ENCODE data around the gene OGFOD1. TPM values are rescaled to one million over a fixed set of nuclear protein-coding genes. Genes with fewer than 3 reads are reported as not detected.
A peak's percentile ranks its signal among the peaks of the same experiment; 100 is the strongest.
"Not testable (repeated sequence)": the region's sequence is repeated elsewhere in the genome, so short reads cannot be mapped to it uniquely, and the experiment has no call there.

The OGFOD1 gene
- total RNA-seq, 1 donor from 2014 or later = 50.6 TPM

DNA sequence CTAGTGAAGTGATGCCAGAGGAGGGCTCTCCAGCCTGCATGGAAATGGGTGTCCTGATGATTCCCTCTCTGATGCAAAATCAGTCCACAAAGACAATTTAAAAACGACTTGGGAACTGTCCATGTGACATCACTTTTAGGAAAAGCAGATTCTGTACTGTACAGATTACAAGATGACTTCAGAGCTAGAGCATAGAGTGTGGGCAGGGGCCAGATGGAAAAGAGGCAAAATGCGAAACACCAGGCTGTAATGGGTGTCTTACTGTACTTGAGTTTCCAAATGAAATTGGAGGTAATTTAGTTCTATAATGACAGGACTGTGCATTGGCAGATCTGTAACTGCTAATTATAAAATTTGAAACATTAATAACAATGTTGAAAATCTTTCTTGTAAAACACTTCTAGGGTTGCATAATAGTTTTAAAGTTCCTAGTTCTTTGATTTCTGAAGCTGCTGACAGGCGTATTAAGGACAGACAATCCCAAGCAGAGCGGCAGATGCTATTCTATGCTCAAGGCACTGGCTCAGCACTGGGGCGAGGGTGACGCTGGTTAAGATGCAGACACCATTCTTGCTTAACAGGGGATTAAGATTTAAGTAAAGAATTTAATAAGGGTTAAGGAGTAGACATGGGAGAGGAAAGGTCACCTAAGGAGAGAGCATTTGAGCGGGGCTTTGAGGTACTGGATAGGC is 29.6 kb downstream of the OGFOD1 start:
- H3K9me3 Mint-ChIP-seq (ENCODE audit: unreplicated experiment) = no peaks in the 10 kb centered on the region
- H3K27ac Mint-ChIP-seq (ENCODE audit: unreplicated experiment) = no peak overlapping the region
- peaks cover 55% of the 10 kb centered on the region for H3K36me3 Mint-ChIP-seq (ENCODE audit: unreplicated experiment)
- no peak for DNase-seq (ENCODE audit: extremely low spot score, unreplicated experiment)
- no peak overlapping the region for H3K4me3 Mint-ChIP-seq (ENCODE audit: unreplicated experiment)
- peaks cover 25% of the 10 kb centered on the region for H3K4me1 Mint-ChIP-seq (ENCODE audit: unreplicated experiment)
- TF ChIP-seq, protein P1, sequence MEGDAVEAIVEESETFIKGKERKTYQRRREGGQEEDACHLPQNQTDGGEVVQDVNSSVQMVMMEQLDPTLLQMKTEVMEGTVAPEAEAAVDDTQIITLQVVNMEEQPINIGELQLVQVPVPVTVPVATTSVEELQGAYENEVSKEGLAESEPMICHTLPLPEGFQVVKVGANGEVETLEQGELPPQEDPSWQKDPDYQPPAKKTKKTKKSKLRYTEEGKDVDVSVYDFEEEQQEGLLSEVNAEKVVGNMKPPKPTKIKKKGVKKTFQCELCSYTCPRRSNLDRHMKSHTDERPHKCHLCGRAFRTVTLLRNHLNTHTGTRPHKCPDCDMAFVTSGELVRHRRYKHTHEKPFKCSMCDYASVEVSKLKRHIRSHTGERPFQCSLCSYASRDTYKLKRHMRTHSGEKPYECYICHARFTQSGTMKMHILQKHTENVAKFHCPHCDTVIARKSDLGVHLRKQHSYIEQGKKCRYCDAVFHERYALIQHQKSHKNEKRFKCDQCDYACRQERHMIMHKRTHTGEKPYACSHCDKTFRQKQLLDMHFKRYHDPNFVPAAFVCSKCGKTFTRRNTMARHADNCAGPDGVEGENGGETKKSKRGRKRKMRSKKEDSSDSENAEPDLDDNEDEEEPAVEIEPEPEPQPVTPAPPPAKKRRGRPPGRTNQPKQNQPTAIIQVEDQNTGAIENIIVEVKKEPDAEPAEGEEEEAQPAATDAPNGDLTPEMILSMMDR (IDR thresholded peaks at IDR 0.05) = no peak
- H3K27me3 Mint-ChIP-seq (ENCODE audit: unreplicated experiment) = no peaks in the 10 kb centered on the region

DNA sequence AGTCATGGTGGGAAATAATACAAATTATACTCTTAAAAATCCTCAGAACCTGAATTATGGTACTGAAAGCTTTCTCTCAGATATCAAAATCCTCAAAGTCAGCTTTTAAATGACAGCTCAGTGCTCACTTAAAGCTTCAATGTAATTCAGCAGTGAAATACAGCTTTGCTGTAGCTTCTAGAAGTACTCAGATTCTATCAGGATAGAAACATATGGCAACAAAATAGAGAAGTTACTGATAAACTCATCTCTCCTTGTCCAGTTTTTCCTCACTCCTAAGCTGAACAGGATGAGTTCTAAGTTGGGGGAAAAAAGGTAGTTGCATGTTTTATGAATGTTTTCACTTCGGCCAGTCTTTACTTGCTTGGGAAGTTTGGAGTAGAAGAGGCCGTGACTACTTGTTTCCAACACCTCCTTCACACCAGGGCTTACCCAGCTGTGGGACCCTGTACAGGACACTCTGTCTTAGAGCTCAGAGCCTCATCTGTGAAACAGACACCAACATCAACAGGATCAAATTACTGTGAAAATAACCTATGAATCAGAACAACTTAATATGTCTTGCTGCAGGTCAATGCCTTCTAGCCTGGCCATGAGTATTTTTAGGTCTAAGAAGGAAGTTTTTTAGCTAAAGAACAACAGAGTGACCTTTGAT is 30.2 kb downstream of the OGFOD1 start:
- DNase-seq (ENCODE audit: extremely low spot score, unreplicated experiment) = no peak
- Mint-ChIP-seq H3K4me3 (ENCODE audit: unreplicated experiment) (no peak overlapping the region), H3K27ac (ENCODE audit: unreplicated experiment) (peak overlapping the region; percentile 39)

DNA sequence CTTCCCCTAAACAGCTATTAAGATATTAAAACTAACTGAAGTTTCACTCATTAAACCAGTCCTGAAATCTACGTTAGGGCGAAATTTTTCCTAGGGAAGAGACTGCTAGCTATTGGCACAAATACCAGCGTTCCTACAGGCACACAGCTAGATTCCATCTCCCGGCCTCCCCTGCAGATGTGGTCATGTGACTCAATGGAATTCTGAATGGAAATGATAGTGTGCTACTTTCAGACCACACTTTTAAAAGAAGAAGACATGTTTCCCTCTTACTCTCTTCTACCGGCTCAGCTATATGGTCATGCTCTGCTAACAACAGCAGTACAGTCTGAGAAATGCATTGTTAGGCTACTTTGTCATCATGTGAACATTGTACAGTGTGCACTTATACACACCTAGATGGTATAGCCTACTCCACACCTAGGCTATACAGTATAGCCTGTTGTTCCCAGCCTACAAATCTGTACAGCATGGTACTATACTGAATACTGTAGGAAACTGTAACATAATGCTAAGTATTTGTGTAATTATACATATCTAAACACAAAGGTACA is 31.4 kb downstream of the OGFOD1 start:
- H3K4me3 Mint-ChIP-seq (ENCODE audit: unreplicated experiment) = no peak overlapping the region
- no peaks in the 10 kb centered on the region for H3K27me3 Mint-ChIP-seq (ENCODE audit: unreplicated experiment)
- TF ChIP-seq, protein P1 (IDR thresholded peaks at IDR 0.05) = no peak
- H3K27ac Mint-ChIP-seq (ENCODE audit: unreplicated experiment) = no peak overlapping the region
- no peaks in the 10 kb centered on the region for H3K9me3 Mint-ChIP-seq (ENCODE audit: unreplicated experiment)
- H3K4me1 Mint-ChIP-seq (ENCODE audit: unreplicated experiment) = peaks cover 9% of the 10 kb centered on the region
- H3K36me3 Mint-ChIP-seq (ENCODE audit: unreplicated experiment) = peaks cover 48% of the 10 kb centered on the region
- no peak for DNase-seq (ENCODE audit: extremely low spot score, unreplicated experiment)

More for the DNA sequence above, 30.2 kb downstream of the OGFOD1 start:
- Mint-ChIP-seq H3K27me3 (ENCODE audit: unreplicated experiment) (no peaks in the 10 kb centered on the region), H3K4me1 (ENCODE audit: unreplicated experiment) (peaks cover 21% of the 10 kb centered on the region), H3K9me3 (ENCODE audit: unreplicated experiment) (no peaks in the 10 kb centered on the region), H3K36me3 (ENCODE audit: unreplicated experiment) (peaks cover 55% of the 10 kb centered on the region)
- TF ChIP-seq, protein P1 (IDR thresholded peaks at IDR 0.05) = no peak

DNA sequence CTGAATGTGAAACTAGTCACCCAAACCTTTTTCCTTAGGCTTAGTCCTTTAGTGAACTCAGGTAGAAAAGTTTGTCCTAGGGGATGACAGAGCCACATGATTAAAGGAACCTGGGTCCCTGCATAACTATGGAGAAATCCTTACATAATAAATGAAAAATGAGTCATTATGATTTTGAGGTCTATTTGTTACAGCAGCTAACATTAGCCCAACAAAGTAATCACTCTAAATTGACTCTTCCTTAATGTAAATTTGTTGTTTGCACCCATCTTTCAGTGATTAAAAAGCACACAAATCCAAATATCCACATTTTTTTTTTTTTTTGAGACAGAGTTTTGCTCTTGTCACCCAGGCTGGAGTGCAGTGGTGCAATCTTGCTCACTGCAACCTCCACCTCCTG is 32.0 kb downstream of the OGFOD1 start:
- Mint-ChIP-seq H3K9me3 (ENCODE audit: unreplicated experiment) (no peaks in the 10 kb centered on the region), H3K4me1 (ENCODE audit: unreplicated experiment) (peaks cover 9% of the 10 kb centered on the region), H3K4me3 (ENCODE audit: unreplicated experiment) (no peak overlapping the region), H3K36me3 (ENCODE audit: unreplicated experiment) (peaks cover 48% of the 10 kb centered on the region), H3K27me3 (ENCODE audit: unreplicated experiment) (no peaks in the 10 kb centered on the region), H3K27ac (ENCODE audit: unreplicated experiment) (no peak overlapping the region)
- no peak for DNase-seq (ENCODE audit: extremely low spot score, unreplicated experiment)
- TF ChIP-seq, protein P1 (IDR thresholded peaks at IDR 0.05) = no peak

DNA sequence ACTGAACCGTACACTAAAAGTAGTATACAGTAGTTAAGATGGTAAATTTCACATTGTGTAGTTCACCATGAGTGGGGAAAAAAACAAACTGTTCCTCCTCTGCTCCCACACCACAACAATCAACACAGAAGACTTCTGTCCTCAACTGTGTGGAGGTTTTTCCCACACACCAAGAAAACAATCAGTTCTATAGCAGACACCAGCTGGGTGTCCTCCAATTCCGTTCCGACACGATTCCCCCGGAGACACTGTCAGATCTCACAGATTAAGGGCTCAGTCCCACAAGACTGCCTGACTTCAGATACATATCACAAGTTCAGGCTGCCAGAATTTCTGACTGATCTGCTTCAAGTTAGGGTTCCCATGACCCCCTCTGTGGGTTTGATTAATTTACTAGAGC is 36.7 kb downstream of the OGFOD1 start:
- no peaks in the 10 kb centered on the region for H3K9me3 Mint-ChIP-seq (ENCODE audit: unreplicated experiment)
- no peaks in the 10 kb centered on the region for H3K27me3 Mint-ChIP-seq (ENCODE audit: unreplicated experiment)
- DNase-seq (ENCODE audit: extremely low spot score, unreplicated experiment) = no peak
- TF ChIP-seq, protein P1 (IDR thresholded peaks at IDR 0.05) = no peak
- H3K27ac Mint-ChIP-seq (ENCODE audit: unreplicated experiment) = no peak overlapping the region
- no peak overlapping the region for H3K4me3 Mint-ChIP-seq (ENCODE audit: unreplicated experiment)
- H3K4me1 Mint-ChIP-seq (ENCODE audit: unreplicated experiment) = no peaks in the 10 kb centered on the region
- H3K36me3 Mint-ChIP-seq (ENCODE audit: unreplicated experiment) = peaks cover 38% of the 10 kb centered on the region

DNA sequence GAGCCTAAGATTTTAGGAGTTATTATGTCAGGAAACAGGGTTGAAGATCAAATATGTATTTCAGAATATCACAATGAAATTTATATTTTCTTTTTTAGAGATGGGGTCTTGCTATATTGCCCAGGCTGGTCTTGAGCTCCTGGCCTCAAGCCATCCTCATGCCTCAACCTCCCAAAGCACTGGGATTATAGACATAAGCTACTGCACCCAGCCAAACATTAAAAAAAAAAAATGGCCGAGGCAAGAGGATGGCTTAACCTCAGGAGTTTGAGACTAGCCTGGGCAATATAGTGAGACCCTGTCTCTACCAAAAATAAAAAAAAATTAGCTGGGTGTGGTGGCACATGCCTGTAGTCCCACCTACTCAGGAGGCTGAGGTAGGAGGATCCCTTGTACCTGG is 37.5 kb downstream of the OGFOD1 start:
- not testable (repeated sequence) for H3K4me1 Mint-ChIP-seq (ENCODE audit: unreplicated experiment); H3K4me3 Mint-ChIP-seq (ENCODE audit: unreplicated experiment); DNase-seq (ENCODE audit: extremely low spot score, unreplicated experiment); H3K9me3 Mint-ChIP-seq (ENCODE audit: unreplicated experiment); H3K27me3 Mint-ChIP-seq (ENCODE audit: unreplicated experiment); H3K27ac Mint-ChIP-seq (ENCODE audit: unreplicated experiment)
- H3K36me3 Mint-ChIP-seq (ENCODE audit: unreplicated experiment) = peaks cover 42% of the 10 kb centered on the region
